ENCODE results near the gene SPECC1.

SPECC1 gene

DNA sequence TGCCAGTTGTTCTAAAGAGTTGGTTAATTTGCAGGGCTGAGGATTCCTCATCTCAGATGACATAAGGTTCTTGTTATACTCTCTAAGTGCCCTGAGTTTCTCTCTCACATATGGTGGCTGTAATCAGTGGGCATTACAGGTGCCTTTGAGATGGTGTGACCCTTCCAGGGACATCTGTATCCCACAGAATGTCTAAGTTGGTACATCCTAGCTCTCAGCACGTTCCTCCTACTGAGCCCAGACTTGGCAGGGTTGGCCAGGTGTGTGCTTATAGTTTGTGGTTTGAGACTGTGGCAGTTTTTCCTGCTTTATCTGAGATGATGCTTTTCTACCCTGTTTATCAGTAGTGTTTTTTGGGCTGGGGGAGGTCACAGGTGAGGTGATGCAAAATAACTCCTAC lies 36.3 kb downstream of the SPECC1 start:
- DNase-seq (ENCODE audit: extremely low spot score) = no peak
- ChIA-PET CTCF (no interaction called here), POLR2A (no interaction called here)
- TF ChIP-seq CTBP1 (IDR thresholded peaks at IDR 0.05; ENCODE audit: borderline replicate concordance) (no peak), FOXM1 (IDR thresholded peaks at IDR 0.05; ENCODE audit: borderline replicate concordance) (no peak), SUZ12 (IDR thresholded peaks at IDR 0.05) (no peak), TARDBP (IDR thresholded peaks at IDR 0.05) (no peak), FOXA1 (IDR thresholded peaks at IDR 0.05) (no peak), LEF1 (IDR thresholded peaks at IDR 0.05; ENCODE audit: borderline replicate concordance) (no peak), ZNF384 (IDR thresholded peaks at IDR 0.05) (no peak), ARNT (IDR thresholded peaks at IDR 0.05) (no peak), NFRKB (IDR thresholded peaks at IDR 0.05) (no peak), FOXK2 (IDR thresholded peaks at IDR 0.05) (no peak), SP1 (IDR thresholded peaks at IDR 0.05) (no peak), HDGF (IDR thresholded peaks at IDR 0.05; ENCODE audit: borderline replicate concordance) (no peak), ELF4 (IDR thresholded peaks at IDR 0.05) (no peak), BHLHE40 (IDR thresholded peaks at IDR 0.05; ENCODE audit: borderline replicate concordance) (no peak)

DNA sequence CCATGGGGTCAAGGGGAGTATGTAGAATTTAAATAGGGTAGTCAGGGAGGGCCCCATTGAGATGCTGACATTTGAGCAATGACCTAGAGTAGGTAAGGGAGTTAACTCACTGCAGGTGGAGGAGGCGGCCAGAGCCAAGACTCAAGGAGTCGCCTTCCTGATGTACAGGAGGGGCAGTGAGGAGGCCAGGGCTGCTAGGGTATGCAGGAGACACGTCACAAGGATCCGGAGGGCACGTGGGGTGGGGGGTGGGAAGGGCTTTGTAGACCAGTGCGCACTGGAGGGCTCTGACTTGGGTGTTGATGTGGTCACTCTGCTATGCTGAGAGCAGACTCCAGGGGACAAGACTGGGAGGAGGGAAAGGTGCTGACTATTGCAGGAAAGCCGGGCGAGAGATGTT lies 37.5 kb downstream of the SPECC1 start:
- DNase-seq (ENCODE audit: extremely low spot score) = no peak
- ChIA-PET POLR2A (no interaction called here), CTCF (no interaction called here)
- TF ChIP-seq FOXK2 (IDR thresholded peaks at IDR 0.05) = no peak

- TF ChIP-seq FOXM1 (IDR thresholded peaks at IDR 0.05; ENCODE audit: borderline replicate concordance) (no peak), TARDBP (IDR thresholded peaks at IDR 0.05) (no peak), FOXA1 (IDR thresholded peaks at IDR 0.05) (no peak), L3MBTL2 (conservative IDR thresholded peaks at IDR 0.05) (no peak), ELF4 (IDR thresholded peaks at IDR 0.05) (no peak), FOXK2 (IDR thresholded peaks at IDR 0.05) (no peak), HDGF (IDR thresholded peaks at IDR 0.05; ENCODE audit: borderline replicate concordance) (no peak), ARNT (IDR thresholded peaks at IDR 0.05) (no peak), NFRKB (IDR thresholded peaks at IDR 0.05) (no peak), CTBP1 (IDR thresholded peaks at IDR 0.05; ENCODE audit: borderline replicate concordance) (no peak)
- TF ChIP-seq, protein P1, sequence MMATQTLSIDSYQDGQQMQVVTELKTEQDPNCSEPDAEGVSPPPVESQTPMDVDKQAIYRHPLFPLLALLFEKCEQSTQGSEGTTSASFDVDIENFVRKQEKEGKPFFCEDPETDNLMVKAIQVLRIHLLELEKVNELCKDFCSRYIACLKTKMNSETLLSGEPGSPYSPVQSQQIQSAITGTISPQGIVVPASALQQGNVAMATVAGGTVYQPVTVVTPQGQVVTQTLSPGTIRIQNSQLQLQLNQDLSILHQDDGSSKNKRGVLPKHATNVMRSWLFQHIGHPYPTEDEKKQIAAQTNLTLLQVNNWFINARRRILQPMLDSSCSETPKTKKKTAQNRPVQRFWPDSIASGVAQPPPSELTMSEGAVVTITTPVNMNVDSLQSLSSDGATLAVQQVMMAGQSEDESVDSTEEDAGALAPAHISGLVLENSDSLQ (IDR thresholded peaks at IDR 0.05) = no peak
- CTCF ChIA-PET = interaction anchor here (0.6 kb wide), 1 partner anchor 43 kb away, joined by 3 read pairs; no protein-coding TSS in a partner anchor
- POLR2A ChIA-PET = no interaction called here
- no peak for DNase-seq (ENCODE audit: extremely low spot score)
These were observed 42.5 kb downstream of the SPECC1 start for GRCh38 chr17:20051624-20052023.

DNA sequence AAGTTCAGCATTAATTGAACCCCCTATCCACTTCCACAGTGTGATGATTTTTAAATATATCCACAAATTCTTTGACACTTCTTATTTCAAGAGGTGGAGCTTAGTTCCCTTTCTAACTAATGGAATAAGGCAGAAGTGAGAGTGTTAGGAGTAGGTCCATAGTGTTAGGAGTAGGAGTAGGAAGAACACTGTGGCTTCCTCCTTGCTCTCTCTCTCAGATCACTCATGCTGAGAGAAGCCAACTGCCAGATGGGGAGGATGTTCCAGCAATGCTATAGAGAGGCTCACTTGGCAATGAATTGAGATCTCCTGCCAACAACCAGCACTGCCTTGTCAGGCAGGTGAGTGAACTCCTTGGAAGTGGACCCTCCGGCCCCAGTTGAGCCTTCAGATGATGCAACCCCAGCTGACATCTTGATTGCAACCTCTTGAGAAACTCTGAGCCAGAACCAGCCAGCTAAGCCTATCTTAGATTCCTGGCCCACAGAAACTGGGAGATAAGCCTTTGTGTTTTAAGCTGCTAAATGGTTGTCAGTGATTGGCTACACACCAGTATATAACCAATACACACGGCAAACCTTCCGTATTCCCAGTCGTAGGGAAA lies 44.3 kb downstream of the SPECC1 start:
- ChIA-PET CTCF (no interaction called here), POLR2A (interaction anchor here (1.3 kb wide), 1 partner anchor 45 kb away, joined by 3 read pairs; the partner anchor contains the start of gene SPECC1)
- TF ChIP-seq TARDBP (IDR thresholded peaks at IDR 0.05) (no peak), ELF4 (IDR thresholded peaks at IDR 0.05) (no peak), LEF1 (IDR thresholded peaks at IDR 0.05; ENCODE audit: borderline replicate concordance) (no peak), NFRKB (IDR thresholded peaks at IDR 0.05) (no peak), FOXM1 (IDR thresholded peaks at IDR 0.05; ENCODE audit: borderline replicate concordance) (no peak), SP1 (IDR thresholded peaks at IDR 0.05) (no peak), CTBP1 (IDR thresholded peaks at IDR 0.05; ENCODE audit: borderline replicate concordance) (no peak), FOXA1 (IDR thresholded peaks at IDR 0.05) (no peak), ZNF384 (IDR thresholded peaks at IDR 0.05) (no peak), ARNT (IDR thresholded peaks at IDR 0.05) (no peak), BHLHE40 (IDR thresholded peaks at IDR 0.05; ENCODE audit: borderline replicate concordance) (no peak), FOXK2 (IDR thresholded peaks at IDR 0.05) (no peak), SUZ12 (IDR thresholded peaks at IDR 0.05) (no peak), HDGF (IDR thresholded peaks at IDR 0.05; ENCODE audit: borderline replicate concordance) (no peak), L3MBTL2 (conservative IDR thresholded peaks at IDR 0.05) (no peak)
- TF ChIP-seq, protein P1 (IDR thresholded peaks at IDR 0.05) = no peak
- DNase-seq (ENCODE audit: extremely low spot score) = no peak

- ChIA-PET POLR2A (no interaction called here), CTCF (interaction anchor here (0.6 to 1.2 kb wide), 3 partner anchors 26 to 51 kb away, joined by 3 read pairs; partner anchors contain the start of gene SPECC1)
- DNase-seq (ENCODE audit: extremely low spot score) = no peak
- no peak for TF ChIP-seq LEF1 (IDR thresholded peaks at IDR 0.05; ENCODE audit: borderline replicate concordance)
- no peak for TF ChIP-seq HDGF (IDR thresholded peaks at IDR 0.05; ENCODE audit: borderline replicate concordance)
- TF ChIP-seq SP1 (IDR thresholded peaks at IDR 0.05) = no peak
- no peak for TF ChIP-seq ZNF384 (IDR thresholded peaks at IDR 0.05)
- TF ChIP-seq SUZ12 (IDR thresholded peaks at IDR 0.05) = no peak
- TF ChIP-seq CTBP1 (IDR thresholded peaks at IDR 0.05; ENCODE audit: borderline replicate concordance) = no peak
- TF ChIP-seq ELF4 (IDR thresholded peaks at IDR 0.05) = no peak
- TF ChIP-seq ARNT (IDR thresholded peaks at IDR 0.05) = no peak
- no peak for TF ChIP-seq L3MBTL2 (conservative IDR thresholded peaks at IDR 0.05)
- TF ChIP-seq FOXA1 (IDR thresholded peaks at IDR 0.05) = no peak
- TF ChIP-seq, protein P1 (IDR thresholded peaks at IDR 0.05) = no peak
- TF ChIP-seq FOXK2 (IDR thresholded peaks at IDR 0.05) = no peak
- no peak for TF ChIP-seq FOXM1 (IDR thresholded peaks at IDR 0.05; ENCODE audit: borderline replicate concordance)
These were observed 50.6 kb downstream of the SPECC1 start for GRCh38 chr17:20059728-20060188.

Data from HEK293T (cell line).